SIG-M5 treated with dmso at 0.1 percent for 504 hours (cell line): ENCODE measurements around the gene EPHA8.

Experiments
- DNase-seq: peaks from one replicate; lab custom pipeline; 2025; ENCODE audit not compliant: unreplicated experiment; lab: John Stamatoyannopoulos, UW

The EPHA8 gene

DNA sequence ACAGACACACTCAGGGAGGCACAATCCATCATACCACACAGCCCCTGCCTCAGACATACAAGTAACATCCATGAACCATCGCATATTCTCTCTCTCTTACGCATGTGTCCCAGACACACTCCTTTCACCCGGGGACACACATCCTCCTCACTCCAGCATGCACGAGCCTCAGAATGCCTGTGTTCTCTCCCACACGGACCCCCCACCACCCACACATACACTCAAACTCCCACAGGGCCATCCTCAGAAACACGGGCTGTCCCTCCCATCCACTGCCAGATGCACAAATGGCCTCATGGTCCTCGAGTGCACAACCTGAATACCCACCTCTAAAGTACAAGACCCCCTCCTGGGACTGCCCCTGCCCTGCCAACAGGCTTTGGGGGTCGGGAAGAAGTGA is 78.0 kb downstream of the EPHA8 start:
- no peak for DNase-seq

DNA sequence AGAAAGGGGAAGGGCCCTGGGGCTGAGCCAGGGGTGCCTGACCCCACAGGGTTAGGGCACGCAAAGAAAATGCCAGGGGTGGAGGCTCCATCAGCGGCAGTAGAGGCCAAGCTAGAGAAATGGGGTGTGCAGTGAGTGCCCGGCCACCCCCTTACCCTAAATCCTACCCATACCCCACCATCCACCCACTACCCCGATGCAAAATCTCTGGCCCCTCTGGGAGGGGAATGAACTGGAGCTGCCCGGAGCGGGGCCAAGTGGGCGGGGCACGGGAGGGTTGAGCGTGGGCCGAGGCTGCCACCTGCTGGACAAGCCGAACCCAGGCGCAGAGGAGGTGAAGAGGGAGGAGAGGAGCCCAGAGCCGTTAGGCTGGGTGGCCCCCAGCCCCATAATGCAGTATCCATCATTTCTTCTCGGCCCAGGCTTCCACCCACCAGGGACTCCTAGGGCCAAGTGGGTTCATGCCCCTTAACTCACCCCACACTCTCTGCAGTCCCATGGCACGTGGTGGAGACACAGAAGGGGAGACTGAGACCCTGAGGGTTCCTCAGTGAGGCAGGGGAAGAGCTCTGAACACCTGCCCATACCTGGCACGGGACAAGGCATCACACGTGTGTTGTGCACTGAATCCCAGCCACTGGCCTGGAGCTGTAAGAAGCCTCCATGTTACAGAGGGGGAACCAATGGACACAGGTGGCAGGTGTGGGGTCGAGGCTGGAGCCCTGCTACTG is 78.8 kb downstream of the EPHA8 start:
- DNase-seq, result peak; percentile 45

DNA sequence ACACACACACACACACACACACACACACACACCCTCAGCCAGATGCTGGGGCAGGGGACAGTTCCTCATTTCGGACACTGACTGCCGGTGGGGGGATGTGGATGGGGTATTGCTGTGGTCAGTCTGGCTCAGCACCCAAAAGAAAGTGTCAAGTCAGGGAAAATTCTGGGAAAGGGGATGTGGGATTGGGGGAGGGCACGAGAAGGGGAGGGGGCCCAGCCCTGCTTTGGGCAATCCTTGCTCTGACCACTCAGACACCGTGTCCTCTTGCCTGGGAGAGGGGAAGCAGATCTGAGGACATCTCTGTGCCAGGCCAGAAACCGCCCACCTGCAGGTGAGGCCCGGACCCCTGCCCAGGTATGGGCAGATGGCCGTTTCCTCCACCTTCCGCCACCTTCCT is 80.1 kb downstream of the EPHA8 start, which contains the start of gene C1QC:
Gene C1QC (plus strand): TSS at position 253 of the 400 bp plus-strand sequence. CDS start 391 bp downstream, outside the sequence.
- DNase-seq, result no peak

DNA sequence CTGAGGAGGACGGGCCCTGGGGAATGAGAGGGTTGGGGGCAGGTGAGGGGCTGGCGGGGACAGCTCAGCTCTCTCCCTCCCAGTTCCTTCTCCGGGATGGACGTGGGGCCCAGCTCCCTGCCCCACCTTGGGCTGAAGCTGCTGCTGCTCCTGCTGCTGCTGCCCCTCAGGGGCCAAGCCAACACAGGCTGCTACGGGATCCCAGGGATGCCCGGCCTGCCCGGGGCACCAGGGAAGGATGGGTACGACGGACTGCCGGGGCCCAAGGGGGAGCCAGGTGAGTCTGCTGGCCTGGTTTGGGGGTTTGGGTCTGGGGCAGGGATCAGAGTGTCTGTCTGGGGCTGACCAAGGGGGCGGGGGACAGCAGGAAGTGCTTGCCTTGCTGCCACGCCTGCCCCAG is 80.6 kb downstream of the EPHA8 start:
- DNase-seq, result no peak

DNA sequence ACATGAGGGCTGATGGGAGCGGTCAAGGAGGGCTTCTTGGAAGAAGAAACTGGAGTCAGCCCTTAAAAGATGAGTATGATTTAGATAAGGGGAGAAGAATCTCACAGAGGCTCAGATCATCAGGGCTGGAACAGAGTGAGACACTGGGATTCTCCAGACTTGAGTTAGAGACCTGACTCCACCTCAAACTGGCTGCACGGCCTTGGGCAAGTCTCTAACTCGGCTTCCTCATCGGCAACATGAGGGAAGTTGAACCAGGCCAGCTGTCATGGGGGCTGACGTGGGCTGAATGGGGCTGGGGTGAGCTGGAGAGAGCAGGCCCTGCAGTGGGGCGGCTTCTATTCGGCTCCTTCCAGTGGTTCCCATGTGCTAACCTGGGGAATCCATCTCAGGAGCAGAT is 82.6 kb downstream of the EPHA8 start:
- DNase-seq, result no peak

DNA sequence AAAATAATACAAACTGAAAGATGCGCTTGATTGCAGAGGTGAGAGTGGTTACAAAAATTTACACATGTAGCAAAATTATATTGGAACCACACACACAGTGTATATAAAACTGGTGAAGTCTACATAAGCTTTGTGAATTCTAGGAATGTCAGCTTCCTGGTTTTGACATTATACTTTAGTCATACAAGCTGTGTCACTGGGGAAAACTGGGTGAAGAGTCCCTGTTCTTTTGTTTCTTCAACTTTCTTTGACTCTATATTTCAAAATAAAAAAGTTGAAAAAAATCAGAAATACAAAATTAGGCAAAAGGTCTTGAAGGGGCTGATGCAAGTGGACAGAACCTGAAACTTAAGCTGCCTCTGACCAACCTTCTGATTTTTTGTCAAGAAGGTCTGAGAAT is 83.1 kb downstream of the EPHA8 start:
- no peak for DNase-seq

DNA sequence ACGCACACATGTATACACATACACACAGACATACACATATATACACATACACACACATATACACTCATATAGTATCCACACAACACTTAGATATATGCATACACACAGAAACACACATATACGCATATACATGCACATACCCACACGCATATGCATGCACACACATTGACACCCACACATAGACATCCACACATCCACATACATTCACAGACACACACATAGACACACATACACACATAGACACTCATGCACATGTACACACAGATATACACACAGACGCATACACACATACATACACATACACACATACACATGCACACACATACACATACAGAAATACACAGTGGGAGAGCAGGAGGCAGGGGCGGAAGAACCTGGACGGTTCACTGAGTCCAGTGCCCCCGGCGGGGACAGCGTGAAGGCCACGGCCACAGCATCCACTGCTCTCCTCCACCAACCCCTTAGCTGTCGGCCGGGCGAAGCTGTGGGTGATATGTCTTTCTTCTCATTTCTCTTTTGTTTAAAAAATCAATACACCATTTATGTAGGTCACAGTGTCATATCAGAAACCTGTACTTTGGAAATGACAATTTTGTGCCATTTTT is 86.9 kb downstream of the EPHA8 start:
- DNase-seq, result no peak

DNA sequence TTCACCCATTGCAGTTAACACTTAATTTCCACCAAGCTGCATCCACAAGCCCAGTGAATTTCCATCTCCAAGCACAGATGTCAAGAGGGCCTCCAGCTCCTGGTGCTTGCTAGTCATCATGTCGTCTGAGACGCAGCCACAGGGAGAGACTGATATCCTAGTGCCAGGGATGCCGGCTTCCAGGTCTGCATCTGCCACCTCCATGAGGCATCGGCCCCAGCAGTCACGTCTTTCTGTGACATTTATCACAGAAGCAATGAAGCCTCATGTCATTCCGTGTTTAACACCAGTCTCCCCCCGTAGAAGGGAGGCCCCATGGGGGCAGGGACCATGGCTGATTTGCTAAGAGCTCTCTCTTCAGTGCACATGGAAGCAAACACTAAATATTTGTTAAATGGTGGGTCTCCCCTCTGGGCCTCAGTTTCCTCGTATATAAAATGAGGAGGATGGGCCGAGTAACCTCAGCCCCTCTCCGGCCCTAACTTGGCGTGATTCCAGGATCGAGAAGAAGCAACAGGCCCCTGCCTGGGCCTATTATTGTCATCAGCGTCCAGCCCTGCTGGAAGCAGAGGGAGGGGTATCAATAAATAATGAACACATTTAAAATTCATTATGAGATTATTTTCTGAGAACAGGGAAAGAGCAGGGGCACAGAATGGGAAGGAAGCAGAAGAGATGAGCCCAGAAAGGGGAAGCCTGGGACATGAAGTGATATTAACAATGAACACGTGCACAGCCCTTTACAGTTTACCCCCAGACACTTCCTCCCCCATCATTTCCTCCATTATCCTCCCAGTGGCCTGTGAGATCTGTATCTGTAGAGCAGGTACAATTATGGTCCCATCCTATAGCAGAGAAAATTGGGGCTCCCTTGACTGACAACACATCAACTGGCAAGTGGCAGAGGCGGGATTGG is 88.9 kb downstream of the EPHA8 start:
- no peak for DNase-seq

DNA sequence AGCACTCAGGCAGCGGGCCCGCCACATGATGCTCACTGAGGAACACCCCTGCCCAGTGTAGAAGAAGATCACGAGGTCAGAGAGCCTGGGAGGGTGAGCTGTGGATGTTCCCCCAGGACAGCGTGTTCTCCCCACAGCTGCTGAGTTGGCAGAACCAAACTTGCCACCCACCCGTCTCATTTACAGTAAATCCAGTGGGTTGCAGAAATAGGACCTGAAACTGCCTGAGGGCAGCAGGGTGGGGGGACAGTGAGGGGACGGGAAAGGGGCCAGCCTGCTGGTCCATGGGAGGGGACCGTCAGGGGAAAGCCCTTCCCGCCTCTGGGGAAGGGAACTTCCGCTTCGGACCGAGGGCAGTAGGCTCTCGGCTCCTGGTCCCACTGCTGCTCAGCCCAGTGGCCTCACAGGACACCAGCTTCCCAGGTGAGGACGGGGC is 89.6 kb downstream of the EPHA8 start, which contains the start of gene C1QB:
Gene C1QB (plus strand): TSS at position 356 of the 436 bp plus-strand sequence. CDS start 6,227 bp downstream, outside the sequence.
- DNase-seq, result no peak
